HCT116 (cell line): ENCODE measurements around the gene FMNL1. TPM values are rescaled to one million over a fixed set of nuclear protein-coding genes. Genes with fewer than 3 reads are reported as not detected.

Experiments
- ATAC-seq: fragments of 200-7000 bp; cut with Tn5 transposase; 2 replicates; pipeline ENCODE4 v1.9.1; 2020; ENCODE audit warnings: mild to moderate bottlenecking, moderate library complexity
- BruUV-seq: library from RNA; stranded (reverse); fragments of 400-500 nt; replicated peaks from 2 replicates; lab custom pipeline; 2021; lab: Mats Ljungman, UMichigan
- CTCF ChIA-PET: fragments of 300-600 bp; sonication (Branson Sonifier 250); formaldehyde crosslinking; loops from one replicate; lab custom pipeline; 2021; ENCODE audit warnings: antibody characterized with exemption; lab: Charles Lee
- POLR2A ChIA-PET: fragments of 300-600, 350-600 bp; sonication (Branson Sonifier 250); formaldehyde crosslinking; loops from one replicate; lab custom pipeline; 2021; ENCODE audit warnings: antibody characterized with exemption; lab: Charles Lee
- RAD21 ChIA-PET, 2 experiments: fragments of 300-600 bp; sonication (Branson Sonifier 250); formaldehyde crosslinking; loops; one replicate each; lab custom pipeline; 2023; ENCODE audit warnings: low total read pairs in 2 of 2; ENCODE audit not compliant: uncharacterized antibody in 2 of 2, unreplicated experiment in 2 of 2, low non-redundant PET in 1 of 2; lab: Charles Lee
- DNase-seq: peaks from one replicate; pipeline ENCODE4 v3.0.0-alpha.2; 2010; ENCODE audit warnings: low read depth, low spot score
- H2AFZ ChIP-seq: fragments of 200-600 bp; shearing (Covaris generic), sonication (generic); 2 replicates; pipeline ENCODE4 v1.6.1; 2017; ENCODE audit warnings: low read depth, mixed run types, mixed read lengths, antibody characterized with exemption, low read length; ENCODE audit not compliant: poor library complexity, severe bottlenecking
- H3K27ac ChIP-seq: 2 replicates; pipeline ENCODE4 v1.5.1; 2012; ENCODE audit warnings: low read depth, low read length
- H3K27me3 ChIP-seq: fragments of 200-600 bp; sonication (generic); 2 replicates; pipeline ENCODE4 v1.6.1; 2016; ENCODE audit warnings: mixed run types, low read length, mixed read lengths; ENCODE audit not compliant: insufficient read depth
- H3K36me3 ChIP-seq, 2 experiments: fragments of 200-500 bp in 1 of 2; fragments of 200-600 bp in 1 of 2; sonication (Bioruptor generic) in 1 of 2; sonication (generic) in 1 of 2; 2 replicates each; pipeline versions ENCODE4 v1.5.1 to v1.6.1; 2014 to 2016; ENCODE audit warnings: low read length in 2 of 2, inconsistent platforms in 1 of 2, mixed read lengths in 1 of 2, mixed run types in 1 of 2; ENCODE audit not compliant: insufficient read depth in 2 of 2, control insufficient read depth in 1 of 2
- H3K4me1 ChIP-seq, 2 experiments: fragments of 200-600 bp in 1 of 2; sonication (generic) in 1 of 2; 2 replicates each; pipeline versions ENCODE4 v1.5.1 to v1.6.1; 2012 to 2017; ENCODE audit warnings: low read length in 2 of 2, inconsistent platforms in 1 of 2, mild to moderate bottlenecking in 1 of 2, mixed read lengths in 1 of 2, mixed run types in 1 of 2, moderate library complexity in 1 of 2; ENCODE audit not compliant: insufficient read depth in 2 of 2, control insufficient read depth in 1 of 2
- H3K4me2 ChIP-seq: fragments of 200-600 bp; sonication (generic); 2 replicates; pipeline ENCODE4 v1.6.1; 2017; ENCODE audit warnings: mixed run types, low read length, mixed read lengths
- H3K4me3 ChIP-seq, 2 experiments: fragments of 200-600 bp in 1 of 2; sonication (generic) in 1 of 2; replicated peaks in 1 of 2; 2 replicates each; pipeline ENCODE4 v1.5.1; 2011 to 2016; ENCODE audit warnings: low read length in 2 of 2, control low read depth in 1 of 2, low read depth in 1 of 2, mild to moderate bottlenecking in 1 of 2, mixed read lengths in 1 of 2, mixed run types in 1 of 2
- H3K79me2 ChIP-seq: fragments of 200-600 bp; sonication (generic); 2 replicates; pipeline ENCODE4 v1.6.1; 2017; ENCODE audit warnings: mild to moderate bottlenecking, mixed run types, low read length, moderate library complexity, mixed read lengths; ENCODE audit not compliant: insufficient read depth
- H3K9ac ChIP-seq: fragments of 200-600 bp; sonication (generic); 2 replicates; pipeline ENCODE4 v1.6.1; 2016; ENCODE audit warnings: low read length, mixed read lengths
- H3K9me2 ChIP-seq: fragments of 200-600 bp; sonication (generic), shearing (Covaris generic); 2 replicates; pipeline ENCODE4 v1.6.1; 2017; ENCODE audit warnings: mixed run types, mild to moderate bottlenecking, moderate library complexity; ENCODE audit not compliant: insufficient read depth
- H3K9me3 ChIP-seq, 2 experiments: fragments of 200-500 bp in 1 of 2; fragments of 200-600 bp in 1 of 2; sonication (Bioruptor generic) in 1 of 2; sonication (generic) in 1 of 2; 2 replicates each; pipeline ENCODE4 v1.6.1; 2014 to 2017; ENCODE audit warnings: low read length in 2 of 2, mixed read lengths in 2 of 2, inconsistent platforms in 1 of 2, low read depth in 1 of 2, mild to moderate bottlenecking in 1 of 2, mixed run types in 1 of 2, moderate library complexity in 1 of 2; ENCODE audit not compliant: control insufficient read depth in 1 of 2, insufficient read depth in 1 of 2
- H4K20me1 ChIP-seq: fragments of 200-600 bp; sonication (generic), shearing (Covaris generic); 2 replicates; pipeline ENCODE4 v1.6.1; 2017; ENCODE audit warnings: mixed run types, mild to moderate bottlenecking, moderate library complexity; ENCODE audit not compliant: insufficient read depth
- ATF3 ChIP-seq: IDR thresholded peaks from 2 replicates; pipeline ENCODE4 v1.6.1; 2012
- CEBPB ChIP-seq: IDR thresholded peaks from 2 replicates; pipeline ENCODE4 v1.6.1; 2012; ENCODE audit warnings: low read depth
- EGR1 ChIP-seq: IDR thresholded peaks from 2 replicates; pipeline ENCODE4 v1.6.1; 2012; ENCODE audit warnings: low read depth
- POLR2AphosphoS5 ChIP-seq: IDR thresholded peaks from 2 replicates; pipeline ENCODE4 v1.6.1; 2011; ENCODE audit warnings: mild to moderate bottlenecking, low read depth, low read length, moderate library complexity
- TCF7L2 ChIP-seq: IDR thresholded peaks from 2 replicates; pipeline ENCODE4 v1.7.0; 2011; ENCODE audit warnings: borderline replicate concordance, inconsistent platforms; ENCODE audit not compliant: insufficient read depth, insufficient read length; ENCODE audit errors: extremely low read depth
- ZFX ChIP-seq: fragments of 450-650 bp; IDR thresholded peaks from 2 replicates; pipeline ENCODE4 v1.6.1; 2017
- intact Hi-C: fragments of 100-400 bp; cut with micrococcal nuclease; formaldehyde crosslinking; loops from 2 replicates; pipeline ENCODE4 v1.10.0; 2022
- total RNA-seq: library from RNA; stranded (reverse); gene quantifications from one replicate; pipeline ENCODE4 v1.2.1, GENCODE V29; 2021; ENCODE audit not compliant: unreplicated experiment
- TF ChIP-seq, protein P1 (sequence below): IDR thresholded peaks from 2 replicates; pipeline ENCODE4 v1.6.1; 2012; ENCODE audit warnings: low read depth

Gene FMNL1
- total RNA-seq, 1 experiment from 2014 or later = 8.2 TPM

- CTCF ChIA-PET = interaction anchor here (1.4 to 1.8 kb wide), 2 partner anchors 12 to 52 kb away, joined by 3 to 11 read pairs; no protein-coding TSS in a partner anchor
- no peak overlapping the region for H3K9ac ChIP-seq
- H3K4me2 ChIP-seq = no peak overlapping the region
- H3K9me2 ChIP-seq = no peaks in the 10 kb centered on the region
- H3K4me1 ChIP-seq = 0 out of 4 replicates have a peak, but pooled peaks cover 0 to 2% of the 10 kb centered on the region in 2 experiments
- TF ChIP-seq CEBPB = no peak
- TF ChIP-seq TCF7L2 = no peak
- TF ChIP-seq, protein P1, sequence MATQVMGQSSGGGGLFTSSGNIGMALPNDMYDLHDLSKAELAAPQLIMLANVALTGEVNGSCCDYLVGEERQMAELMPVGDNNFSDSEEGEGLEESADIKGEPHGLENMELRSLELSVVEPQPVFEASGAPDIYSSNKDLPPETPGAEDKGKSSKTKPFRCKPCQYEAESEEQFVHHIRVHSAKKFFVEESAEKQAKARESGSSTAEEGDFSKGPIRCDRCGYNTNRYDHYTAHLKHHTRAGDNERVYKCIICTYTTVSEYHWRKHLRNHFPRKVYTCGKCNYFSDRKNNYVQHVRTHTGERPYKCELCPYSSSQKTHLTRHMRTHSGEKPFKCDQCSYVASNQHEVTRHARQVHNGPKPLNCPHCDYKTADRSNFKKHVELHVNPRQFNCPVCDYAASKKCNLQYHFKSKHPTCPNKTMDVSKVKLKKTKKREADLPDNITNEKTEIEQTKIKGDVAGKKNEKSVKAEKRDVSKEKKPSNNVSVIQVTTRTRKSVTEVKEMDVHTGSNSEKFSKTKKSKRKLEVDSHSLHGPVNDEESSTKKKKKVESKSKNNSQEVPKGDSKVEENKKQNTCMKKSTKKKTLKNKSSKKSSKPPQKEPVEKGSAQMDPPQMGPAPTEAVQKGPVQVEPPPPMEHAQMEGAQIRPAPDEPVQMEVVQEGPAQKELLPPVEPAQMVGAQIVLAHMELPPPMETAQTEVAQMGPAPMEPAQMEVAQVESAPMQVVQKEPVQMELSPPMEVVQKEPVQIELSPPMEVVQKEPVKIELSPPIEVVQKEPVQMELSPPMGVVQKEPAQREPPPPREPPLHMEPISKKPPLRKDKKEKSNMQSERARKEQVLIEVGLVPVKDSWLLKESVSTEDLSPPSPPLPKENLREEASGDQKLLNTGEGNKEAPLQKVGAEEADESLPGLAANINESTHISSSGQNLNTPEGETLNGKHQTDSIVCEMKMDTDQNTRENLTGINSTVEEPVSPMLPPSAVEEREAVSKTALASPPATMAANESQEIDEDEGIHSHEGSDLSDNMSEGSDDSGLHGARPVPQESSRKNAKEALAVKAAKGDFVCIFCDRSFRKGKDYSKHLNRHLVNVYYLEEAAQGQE = no peak
- no peak for TF ChIP-seq EGR1
- TF ChIP-seq ATF3 = no peak
- no peak for TF ChIP-seq ZFX
- no peak for TF ChIP-seq POLR2AphosphoS5
- no peaks in the 10 kb centered on the region for H3K9me3 ChIP-seq
- H3K79me2 ChIP-seq = peaks cover 6% of the 10 kb centered on the region; the same call in 1 of the 2 replicates
- POLR2A ChIA-PET = no interaction called here
- no peaks in the 10 kb centered on the region for H3K27me3 ChIP-seq
- no TSS peak for BruUV-seq
- H3K27ac ChIP-seq = no peak overlapping the region
- intact Hi-C loops = loop anchor here (1.0 kb wide), 1 partner anchor 52 kb away; no protein-coding TSS in a partner anchor
- DNase-seq (no peak), ATAC-seq (no peak)
- no peak overlapping the region for H3K4me3 ChIP-seq
- RAD21 ChIA-PET = interaction anchor here in 1 of 2 experiments (0.5 kb wide), 1 partner anchor 54 kb away, joined by 3 read pairs; no protein-coding TSS in a partner anchor
- H2AFZ ChIP-seq = no peak overlapping the region
- H4K20me1 ChIP-seq = no peaks in the 10 kb centered on the region
- peaks cover 51 to 55% of the 10 kb centered on the region in 2 experiments for H3K36me3 ChIP-seq
Measured at GRCh38 chr17:45271603-45272002, 49.9 kb downstream of the FMNL1 start.
